ENCODE measurements around the gene KCNK2. TPM values are rescaled to one million over a fixed set of nuclear protein-coding genes. Genes with fewer than 3 reads are reported as not detected.

Gene KCNK2
- polyA plus RNA-seq, 1 donor (not counting 4 experiments of a cell fraction or from before 2014, with no cell fraction given) = 0.10 TPM

DNA sequence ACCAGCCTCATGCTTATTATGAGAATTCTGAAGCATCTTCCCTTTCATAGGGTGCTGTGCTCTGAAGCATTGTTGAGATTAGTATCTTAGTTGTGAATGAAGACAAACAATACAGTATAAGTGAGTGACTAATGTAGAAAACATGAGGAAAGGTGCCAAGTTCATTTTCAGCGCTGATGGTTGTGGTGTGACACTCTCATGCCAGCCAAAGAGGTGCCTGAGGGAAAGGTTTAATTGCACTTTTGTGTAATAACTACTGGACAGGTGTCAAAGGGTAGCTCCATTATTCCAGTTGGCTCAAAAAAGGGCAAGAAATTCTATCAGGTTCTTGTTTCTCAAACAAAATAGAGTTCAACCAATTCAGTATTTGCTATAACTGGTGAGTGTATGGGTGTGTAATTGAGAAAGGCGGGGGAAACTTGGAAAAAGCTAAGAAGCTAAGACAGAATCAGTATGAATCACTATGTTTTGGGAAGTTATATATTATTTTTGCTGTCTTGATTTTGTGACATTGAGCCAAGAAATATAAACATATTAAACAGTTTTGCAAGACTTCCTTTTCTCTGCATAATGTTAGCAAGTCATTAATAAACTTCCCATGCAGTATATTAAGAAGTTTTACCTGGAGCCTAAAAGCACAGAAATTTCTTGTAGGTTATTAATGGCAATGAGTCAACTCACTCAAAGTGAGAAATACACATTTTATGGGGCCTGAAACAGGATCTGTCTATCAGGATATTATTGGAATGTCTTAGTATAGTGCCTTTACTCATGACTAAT, 31.8 kb downstream of the KCNK2 start:
- Histone ChIP-seq H2AFZ (ENCODE audit: control insufficient read depth, low read length) (no peak overlapping the region), H3K4me1 (ENCODE audit: control insufficient read depth, extremely low read depth, insufficient read depth, low read length) (peaks cover 25% of the 10 kb centered on the region), H3K4me3 (ENCODE audit: control insufficient read depth in 2 of 3, extremely low read depth in 1 of 3, insufficient read depth in 2 of 3, low read depth in 1 of 3, low read length in 3 of 3) (no peak overlapping the region), H3K9ac (ENCODE audit: control insufficient read depth, extremely low read depth, insufficient read depth, low read length) (no peak overlapping the region), H3K36me3 (ENCODE audit: control insufficient read depth in 2 of 2, extremely low read depth in 1 of 2, insufficient read depth in 2 of 2, low read length in 2 of 2) (no peaks in the 10 kb centered on the region), H3K27me3 (ENCODE audit: control insufficient read depth, extremely low read depth, insufficient read depth, low read length) (no peaks in the 10 kb centered on the region), H3K9me3 (ENCODE audit: control insufficient read depth, low read depth, low read length) (no peaks in the 10 kb centered on the region), H3K27ac (ENCODE audit: control insufficient read depth, insufficient read depth, low read length) (peak overlapping the region; percentile 0), H3K9me1 (ENCODE audit: control insufficient read depth, extremely low read depth, insufficient read depth, low read length) (no peaks in the 10 kb centered on the region), H4K20me1 (ENCODE audit: control insufficient read depth, extremely low read depth, insufficient read depth, low read length) (no peaks in the 10 kb centered on the region), H3K79me2 (ENCODE audit: control insufficient read depth, insufficient read depth, low read length) (no peaks in the 10 kb centered on the region), H3K4me2 (ENCODE audit: control insufficient read depth, extremely low read depth, insufficient read depth, low read depth, low read length) (peak overlapping the region; percentile 5)
- DNase-seq (ENCODE audit: low read depth, low spot score) (peak; percentile 57), FAIRE-seq (peak; percentile 95)
- TF ChIP-seq EZH2 (IDR thresholded peaks at IDR 0.05; ENCODE audit: low read length) = no peak
- TF ChIP-seq, protein P1, sequence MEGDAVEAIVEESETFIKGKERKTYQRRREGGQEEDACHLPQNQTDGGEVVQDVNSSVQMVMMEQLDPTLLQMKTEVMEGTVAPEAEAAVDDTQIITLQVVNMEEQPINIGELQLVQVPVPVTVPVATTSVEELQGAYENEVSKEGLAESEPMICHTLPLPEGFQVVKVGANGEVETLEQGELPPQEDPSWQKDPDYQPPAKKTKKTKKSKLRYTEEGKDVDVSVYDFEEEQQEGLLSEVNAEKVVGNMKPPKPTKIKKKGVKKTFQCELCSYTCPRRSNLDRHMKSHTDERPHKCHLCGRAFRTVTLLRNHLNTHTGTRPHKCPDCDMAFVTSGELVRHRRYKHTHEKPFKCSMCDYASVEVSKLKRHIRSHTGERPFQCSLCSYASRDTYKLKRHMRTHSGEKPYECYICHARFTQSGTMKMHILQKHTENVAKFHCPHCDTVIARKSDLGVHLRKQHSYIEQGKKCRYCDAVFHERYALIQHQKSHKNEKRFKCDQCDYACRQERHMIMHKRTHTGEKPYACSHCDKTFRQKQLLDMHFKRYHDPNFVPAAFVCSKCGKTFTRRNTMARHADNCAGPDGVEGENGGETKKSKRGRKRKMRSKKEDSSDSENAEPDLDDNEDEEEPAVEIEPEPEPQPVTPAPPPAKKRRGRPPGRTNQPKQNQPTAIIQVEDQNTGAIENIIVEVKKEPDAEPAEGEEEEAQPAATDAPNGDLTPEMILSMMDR (optimal IDR thresholded peaks at IDR 0.05 in 1 of 3, IDR thresholded peaks at IDR 0.05 in 1 of 3, conservative IDR thresholded peaks at IDR 0.05 in 1 of 3; ENCODE audit: extremely low read depth in 1 of 3, insufficient read depth in 2 of 3, low read length in 3 of 3) = no peak
- dilution Hi-C loops (cut with MboI; ENCODE audit: extremely low pct_ligation_motif_present, low sequenced_read_pairs) = no loop called here

DNA sequence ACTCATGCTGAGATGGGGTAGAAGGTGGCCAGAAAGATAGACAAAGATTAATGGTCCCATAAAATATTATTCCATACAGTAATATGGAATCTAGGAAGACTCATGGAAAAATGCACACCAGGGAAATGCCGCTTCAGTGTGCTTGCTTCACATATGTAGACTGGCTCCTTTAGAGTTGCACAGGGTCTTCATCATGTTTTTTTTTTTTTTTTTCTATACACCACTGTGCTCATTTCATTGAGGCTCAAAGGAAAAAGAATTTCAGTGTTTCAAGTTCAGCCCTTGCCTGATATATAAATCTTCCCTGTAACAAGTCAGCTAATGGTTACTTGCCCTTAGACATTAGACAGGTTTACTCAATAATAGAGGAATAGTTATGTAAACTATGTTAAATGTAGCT, 33.2 kb downstream of the KCNK2 start:
- dilution Hi-C loops (cut with MboI; ENCODE audit: extremely low pct_ligation_motif_present, low sequenced_read_pairs) = no loop called here
- FAIRE-seq = no peak
- Histone ChIP-seq H3K36me3 (ENCODE audit: control insufficient read depth in 2 of 2, extremely low read depth in 1 of 2, insufficient read depth in 2 of 2, low read length in 2 of 2) (no peaks in the 10 kb centered on the region), H3K4me1 (ENCODE audit: control insufficient read depth, extremely low read depth, insufficient read depth, low read length) (peaks cover 25% of the 10 kb centered on the region), H3K9me1 (ENCODE audit: control insufficient read depth, extremely low read depth, insufficient read depth, low read length) (no peaks in the 10 kb centered on the region), H3K9me3 (ENCODE audit: control insufficient read depth, low read depth, low read length) (no peaks in the 10 kb centered on the region), H3K4me2 (ENCODE audit: control insufficient read depth, extremely low read depth, insufficient read depth, low read depth, low read length) (no peak overlapping the region), H3K27me3 (ENCODE audit: control insufficient read depth, extremely low read depth, insufficient read depth, low read length) (no peaks in the 10 kb centered on the region), H4K20me1 (ENCODE audit: control insufficient read depth, extremely low read depth, insufficient read depth, low read length) (no peaks in the 10 kb centered on the region), H3K9ac (ENCODE audit: control insufficient read depth, extremely low read depth, insufficient read depth, low read length) (no peak overlapping the region), H2AFZ (ENCODE audit: control insufficient read depth, low read length) (no peak overlapping the region), H3K79me2 (ENCODE audit: control insufficient read depth, insufficient read depth, low read length) (no peaks in the 10 kb centered on the region), H3K27ac (ENCODE audit: control insufficient read depth, insufficient read depth, low read length) (no peak overlapping the region), H3K4me3 (ENCODE audit: control insufficient read depth in 2 of 3, extremely low read depth in 1 of 3, insufficient read depth in 2 of 3, low read depth in 1 of 3, low read length in 3 of 3) (no peak overlapping the region)
- TF ChIP-seq, protein P1 (optimal IDR thresholded peaks at IDR 0.05 in 1 of 3, IDR thresholded peaks at IDR 0.05 in 1 of 3, conservative IDR thresholded peaks at IDR 0.05 in 1 of 3; ENCODE audit: extremely low read depth in 1 of 3, insufficient read depth in 2 of 3, low read length in 3 of 3) = no peak
- TF ChIP-seq EZH2 (IDR thresholded peaks at IDR 0.05; ENCODE audit: low read length) = no peak
- DNase-seq (ENCODE audit: low read depth, low spot score) = no peak

Measured in keratinocyte (primary cell).